Activated naive CD8-positive, alpha-beta T cell (primary cell): ENCODE data around the gene AGPAT3.

Experiments used
- H3K27ac Mint-ChIP-seq: one replicate; pipeline ENCODE4 v1.8.0; 2021; ENCODE audit warnings: mixed read lengths
- H3K27me3 Mint-ChIP-seq: one replicate; pipeline ENCODE4 v1.8.0; 2021; ENCODE audit warnings: mixed read lengths
- H3K36me3 Mint-ChIP-seq: one replicate; pipeline ENCODE4 v1.8.0; 2021; ENCODE audit warnings: mixed read lengths
- H3K4me1 Mint-ChIP-seq: one replicate; pipeline ENCODE4 v1.8.0; 2021; ENCODE audit warnings: low read depth, mixed read lengths
- H3K4me3 Mint-ChIP-seq: one replicate; pipeline ENCODE4 v1.8.0; 2021; ENCODE audit warnings: mild to moderate bottlenecking, mixed read lengths
- H3K9me3 Mint-ChIP-seq: one replicate; pipeline ENCODE4 v1.8.0; 2021; ENCODE audit warnings: low read depth, mixed read lengths

The AGPAT3 gene

GRCh38 chr21:43849532-43850299 lies 15.3 kb upstream of the AGPAT3 start:
- no peak overlapping the region for H3K27ac Mint-ChIP-seq
- H3K36me3 Mint-ChIP-seq = no peaks in the 10 kb centered on the region
- H3K9me3 Mint-ChIP-seq = no peaks in the 10 kb centered on the region

DNA sequence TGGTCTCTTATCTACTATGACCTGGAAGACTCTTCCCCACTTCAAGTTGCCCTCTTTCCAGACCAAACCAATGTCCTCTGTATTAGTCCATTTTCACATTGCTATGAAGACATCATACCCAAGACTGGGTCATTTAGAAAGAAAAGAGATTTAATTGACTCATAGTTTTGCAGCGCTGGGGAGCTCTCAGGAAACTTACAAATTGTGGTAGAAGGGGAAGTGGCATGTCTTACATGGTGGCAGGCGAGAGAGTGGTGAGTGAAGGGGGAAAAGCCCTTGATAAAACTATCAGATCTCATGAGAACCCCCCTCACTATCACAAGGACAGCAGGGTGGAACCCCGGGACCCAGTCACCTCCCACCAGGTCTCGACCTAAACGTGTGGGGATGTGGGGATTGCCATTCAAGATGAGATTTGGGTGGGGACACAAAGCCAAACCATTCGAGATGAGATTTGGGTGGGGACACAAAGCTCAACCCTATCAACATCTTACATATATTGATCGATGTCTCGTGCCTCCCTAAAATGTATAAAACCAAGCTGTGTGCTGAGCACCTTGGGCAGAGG lies 14.2 kb upstream of the AGPAT3 start:
- no peaks in the 10 kb centered on the region for H3K36me3 Mint-ChIP-seq
- peaks cover 2% of the 10 kb centered on the region for H3K4me1 Mint-ChIP-seq
- no peak overlapping the region for H3K4me3 Mint-ChIP-seq
- no peaks in the 10 kb centered on the region for H3K27me3 Mint-ChIP-seq
- no peak overlapping the region for H3K27ac Mint-ChIP-seq
- H3K9me3 Mint-ChIP-seq = no peaks in the 10 kb centered on the region

More at GRCh38 chr21:43849532-43850299, 15.3 kb upstream of the AGPAT3 start:
- no peaks in the 10 kb centered on the region for H3K4me1 Mint-ChIP-seq
- H3K27me3 Mint-ChIP-seq = no peaks in the 10 kb centered on the region
- no peak overlapping the region for H3K4me3 Mint-ChIP-seq

DNA sequence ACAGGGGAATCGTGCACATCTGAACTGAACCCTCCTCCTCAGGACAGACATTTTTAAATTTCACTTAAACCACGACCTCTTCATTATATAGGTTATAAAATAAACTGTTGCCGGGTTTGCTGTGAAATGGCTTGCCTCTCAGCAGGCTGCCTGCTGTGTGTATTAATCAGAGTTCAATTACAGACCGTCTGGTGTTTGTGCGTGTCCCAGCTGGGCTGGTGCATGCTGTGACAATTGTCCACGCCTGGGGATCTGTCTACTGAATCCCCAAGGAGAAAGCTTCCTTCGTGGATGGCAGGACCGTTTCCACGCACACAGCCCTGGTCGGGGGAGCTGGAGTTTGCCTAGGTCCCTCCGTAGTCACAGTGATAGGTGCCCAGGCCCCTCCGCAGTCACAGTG lies 13.4 kb upstream of the AGPAT3 start:
- Mint-ChIP-seq H3K36me3 (no peaks in the 10 kb centered on the region), H3K9me3 (no peaks in the 10 kb centered on the region), H3K4me3 (no peak overlapping the region), H3K4me1 (peaks cover 2% of the 10 kb centered on the region), H3K27ac (no peak overlapping the region), H3K27me3 (no peaks in the 10 kb centered on the region)

- Mint-ChIP-seq H3K4me1 (peaks cover 2% of the 10 kb centered on the region), H3K36me3 (no peaks in the 10 kb centered on the region), H3K9me3 (no peaks in the 10 kb centered on the region), H3K27me3 (no peaks in the 10 kb centered on the region), H3K27ac (no peak overlapping the region), H3K4me3 (no peak overlapping the region)
These were observed 10.9 kb upstream of the AGPAT3 start for GRCh38 chr21:43853851-43854772.

DNA sequence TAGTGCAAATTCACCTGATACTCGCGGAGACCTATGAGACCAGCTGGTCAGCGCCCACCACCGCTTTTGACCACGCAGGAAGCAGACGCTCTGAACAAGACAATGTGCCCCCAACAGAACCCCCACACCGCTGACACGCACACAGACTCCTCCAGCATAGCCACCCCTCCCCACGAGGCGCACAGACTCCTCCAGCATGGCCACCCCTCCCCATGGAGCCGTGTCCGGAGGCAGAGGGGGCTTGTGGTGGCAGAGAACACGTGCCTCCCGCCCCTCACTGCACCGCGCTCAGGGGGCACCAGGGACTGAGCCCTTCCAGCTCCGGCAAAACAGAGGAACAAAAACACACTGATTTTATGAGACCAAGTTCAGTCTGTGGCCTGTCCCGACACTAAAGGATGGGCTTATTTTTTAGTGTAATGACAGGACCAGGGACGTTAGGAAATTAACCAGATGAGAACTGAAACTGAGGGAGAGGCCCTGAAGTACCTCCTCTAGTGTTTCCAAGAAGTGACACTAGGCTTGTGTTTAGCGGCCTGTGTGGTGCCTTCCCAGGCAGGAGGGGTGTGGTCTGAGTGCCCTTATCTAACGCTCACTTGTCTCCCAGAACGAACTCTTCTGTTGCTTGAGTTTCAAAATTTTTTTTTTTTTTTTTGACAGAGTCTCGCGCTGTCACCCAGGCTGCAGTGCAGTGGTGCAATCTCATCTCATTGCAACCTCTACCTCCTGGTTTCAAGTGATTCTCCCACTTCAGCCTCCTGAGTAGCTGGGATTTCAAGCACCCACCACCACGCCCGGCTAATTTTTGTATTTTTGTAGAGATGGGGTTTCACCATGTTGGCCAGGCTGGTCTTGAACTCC lies 10.0 kb upstream of the AGPAT3 start:
- Mint-ChIP-seq H3K4me3 (no peak overlapping the region), H3K27me3 (no peaks in the 10 kb centered on the region), H3K9me3 (no peaks in the 10 kb centered on the region), H3K4me1 (peaks cover 2% of the 10 kb centered on the region), H3K27ac (no peak overlapping the region), H3K36me3 (no peaks in the 10 kb centered on the region)

- H3K4me3 Mint-ChIP-seq = no peak overlapping the region
- H3K27ac Mint-ChIP-seq = no peak overlapping the region
- H3K4me1 Mint-ChIP-seq = peaks cover 2% of the 10 kb centered on the region
- no peaks in the 10 kb centered on the region for H3K9me3 Mint-ChIP-seq
- H3K36me3 Mint-ChIP-seq = no peaks in the 10 kb centered on the region
- H3K27me3 Mint-ChIP-seq = no peaks in the 10 kb centered on the region
These were observed 9.1 kb upstream of the AGPAT3 start for GRCh38 chr21:43855955-43856354.

- Mint-ChIP-seq H3K9me3 (no peaks in the 10 kb centered on the region), H3K27ac (no peak overlapping the region), H3K36me3 (no peaks in the 10 kb centered on the region), H3K4me3 (no peak overlapping the region), H3K4me1 (peaks cover 7% of the 10 kb centered on the region), H3K27me3 (no peaks in the 10 kb centered on the region)
These were observed 6.0 kb upstream of the AGPAT3 start for GRCh38 chr21:43858806-43859648.

GRCh38 chr21:43859747-43860214 lies 5.2 kb upstream of the AGPAT3 start:
- Mint-ChIP-seq H3K36me3 (no peaks in the 10 kb centered on the region), H3K4me1 (peaks cover 7% of the 10 kb centered on the region), H3K27me3 (no peaks in the 10 kb centered on the region), H3K27ac (no peak overlapping the region), H3K4me3 (no peak overlapping the region), H3K9me3 (no peaks in the 10 kb centered on the region)

- Mint-ChIP-seq H3K27ac (no peak overlapping the region), H3K9me3 (no peaks in the 10 kb centered on the region), H3K4me3 (no peak overlapping the region), H3K36me3 (no peaks in the 10 kb centered on the region), H3K4me1 (peaks cover 9% of the 10 kb centered on the region), H3K27me3 (no peaks in the 10 kb centered on the region)
These were observed 3.3 kb upstream of the AGPAT3 start for GRCh38 chr21:43861706-43862105.

- Mint-ChIP-seq H3K4me3 (no peak overlapping the region), H3K36me3 (peaks cover 3% of the 10 kb centered on the region), H3K27me3 (no peaks in the 10 kb centered on the region), H3K27ac (no peak overlapping the region), H3K4me1 (peaks cover 35% of the 10 kb centered on the region), H3K9me3 (no peaks in the 10 kb centered on the region)
These were observed 586 bp upstream of the AGPAT3 start for GRCh38 chr21:43864313-43864961.

DNA sequence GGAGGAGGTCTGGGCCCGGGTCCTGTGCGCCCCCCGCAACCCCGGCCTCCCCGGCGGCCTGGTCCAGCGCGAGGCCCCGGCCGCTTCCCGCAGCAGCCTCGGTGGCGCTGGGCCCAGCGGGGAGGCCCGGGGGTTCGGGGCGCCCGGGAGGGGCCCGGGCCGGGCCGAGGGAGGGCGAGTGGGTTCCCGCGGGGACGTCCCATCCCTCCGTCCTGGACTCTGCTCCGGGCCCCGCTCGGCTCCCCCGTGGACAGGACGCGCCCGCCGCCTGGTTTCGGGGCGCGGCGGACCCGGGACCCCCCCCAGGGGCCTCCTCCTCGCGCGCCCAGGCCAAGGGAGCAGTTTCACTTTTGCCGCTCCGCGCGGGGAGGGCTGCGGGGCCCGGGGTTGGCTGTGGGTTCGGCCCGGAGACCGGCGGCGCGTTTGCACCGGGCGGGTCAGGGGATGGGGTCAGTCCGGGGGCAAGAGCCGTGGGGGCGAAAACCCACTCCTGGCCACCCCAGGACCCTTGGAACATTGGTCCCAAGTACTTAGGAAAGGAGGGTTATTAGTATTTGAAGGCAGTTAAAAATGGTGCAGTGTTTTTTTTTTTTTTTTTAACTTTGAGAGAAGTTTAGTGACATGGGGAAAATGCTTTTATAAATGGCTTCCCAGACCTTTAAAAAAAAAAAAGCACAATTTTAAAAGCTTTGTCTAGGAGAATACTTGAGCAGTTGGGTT lies 677 bp downstream of the AGPAT3 start:
- H3K4me1 Mint-ChIP-seq = peaks cover 36% of the 10 kb centered on the region
- no peaks in the 10 kb centered on the region for H3K27me3 Mint-ChIP-seq
- peak overlapping the region; percentile 83 for H3K4me3 Mint-ChIP-seq

GRCh38 chr21:43866260-43866629 lies 1.2 kb downstream of the AGPAT3 start:
- Mint-ChIP-seq H3K27me3 (no peaks in the 10 kb centered on the region), H3K27ac (peak overlapping the region; percentile 85), H3K4me1 (peaks cover 42% of the 10 kb centered on the region), H3K4me3 (peak overlapping the region; percentile 83), H3K36me3 (peaks cover 6% of the 10 kb centered on the region), H3K9me3 (no peaks in the 10 kb centered on the region)

More for the DNA sequence above, 677 bp downstream of the AGPAT3 start:
- Mint-ChIP-seq H3K36me3 (peaks cover 3% of the 10 kb centered on the region), H3K27ac (peak overlapping the region; percentile 85), H3K9me3 (no peaks in the 10 kb centered on the region)
